ENCODE results near the gene ARHGAP25.

DNA sequence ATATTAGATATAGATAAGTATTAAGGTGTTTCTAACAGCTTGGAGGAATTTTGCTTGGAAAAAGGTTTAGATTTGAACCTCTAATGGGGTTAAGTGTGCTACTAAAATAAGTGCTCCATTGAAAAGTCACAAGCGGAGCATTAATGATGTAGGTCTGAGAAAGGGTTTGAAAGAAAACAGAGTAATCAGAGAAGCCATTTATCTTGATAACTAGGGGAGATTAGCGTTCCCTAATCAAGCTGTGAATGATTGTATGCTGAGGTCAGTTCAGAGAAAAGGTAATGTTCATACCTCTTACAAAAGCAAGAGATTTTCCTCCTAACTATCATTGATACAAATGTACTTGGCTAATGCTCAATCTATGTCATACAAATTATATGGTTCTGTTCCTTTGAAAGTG is 1.5 kb downstream of the ARHGAP25 start:
- no peak for TF ChIP-seq POLR2A (IDR thresholded peaks at IDR 0.05; ENCODE audit: low read depth)
- TF ChIP-seq, protein P1, sequence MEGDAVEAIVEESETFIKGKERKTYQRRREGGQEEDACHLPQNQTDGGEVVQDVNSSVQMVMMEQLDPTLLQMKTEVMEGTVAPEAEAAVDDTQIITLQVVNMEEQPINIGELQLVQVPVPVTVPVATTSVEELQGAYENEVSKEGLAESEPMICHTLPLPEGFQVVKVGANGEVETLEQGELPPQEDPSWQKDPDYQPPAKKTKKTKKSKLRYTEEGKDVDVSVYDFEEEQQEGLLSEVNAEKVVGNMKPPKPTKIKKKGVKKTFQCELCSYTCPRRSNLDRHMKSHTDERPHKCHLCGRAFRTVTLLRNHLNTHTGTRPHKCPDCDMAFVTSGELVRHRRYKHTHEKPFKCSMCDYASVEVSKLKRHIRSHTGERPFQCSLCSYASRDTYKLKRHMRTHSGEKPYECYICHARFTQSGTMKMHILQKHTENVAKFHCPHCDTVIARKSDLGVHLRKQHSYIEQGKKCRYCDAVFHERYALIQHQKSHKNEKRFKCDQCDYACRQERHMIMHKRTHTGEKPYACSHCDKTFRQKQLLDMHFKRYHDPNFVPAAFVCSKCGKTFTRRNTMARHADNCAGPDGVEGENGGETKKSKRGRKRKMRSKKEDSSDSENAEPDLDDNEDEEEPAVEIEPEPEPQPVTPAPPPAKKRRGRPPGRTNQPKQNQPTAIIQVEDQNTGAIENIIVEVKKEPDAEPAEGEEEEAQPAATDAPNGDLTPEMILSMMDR (IDR thresholded peaks at IDR 0.05), result no peak

Measured in esophagus muscularis mucosa (tissue), 3 donors.